ENCODE results near the gene SPATA20.

Gene SPATA20

GRCh38 chr17:50583641-50584040, 36.7 kb downstream of the SPATA20 start:
- no peak for DNase-seq

GRCh38 chr17:50584116-50584515, 37.1 kb downstream of the SPATA20 start:
- no peak for DNase-seq

- DNase-seq, result no peak
These were observed 37.8 kb downstream of the SPATA20 start for GRCh38 chr17:50584749-50585148.

GRCh38 chr17:50585346-50585745, 38.4 kb downstream of the SPATA20 start:
- DNase-seq, result no peak

GRCh38 chr17:50585891-50586290, 38.9 kb downstream of the SPATA20 start:
- DNase-seq, result no peak

DNA sequence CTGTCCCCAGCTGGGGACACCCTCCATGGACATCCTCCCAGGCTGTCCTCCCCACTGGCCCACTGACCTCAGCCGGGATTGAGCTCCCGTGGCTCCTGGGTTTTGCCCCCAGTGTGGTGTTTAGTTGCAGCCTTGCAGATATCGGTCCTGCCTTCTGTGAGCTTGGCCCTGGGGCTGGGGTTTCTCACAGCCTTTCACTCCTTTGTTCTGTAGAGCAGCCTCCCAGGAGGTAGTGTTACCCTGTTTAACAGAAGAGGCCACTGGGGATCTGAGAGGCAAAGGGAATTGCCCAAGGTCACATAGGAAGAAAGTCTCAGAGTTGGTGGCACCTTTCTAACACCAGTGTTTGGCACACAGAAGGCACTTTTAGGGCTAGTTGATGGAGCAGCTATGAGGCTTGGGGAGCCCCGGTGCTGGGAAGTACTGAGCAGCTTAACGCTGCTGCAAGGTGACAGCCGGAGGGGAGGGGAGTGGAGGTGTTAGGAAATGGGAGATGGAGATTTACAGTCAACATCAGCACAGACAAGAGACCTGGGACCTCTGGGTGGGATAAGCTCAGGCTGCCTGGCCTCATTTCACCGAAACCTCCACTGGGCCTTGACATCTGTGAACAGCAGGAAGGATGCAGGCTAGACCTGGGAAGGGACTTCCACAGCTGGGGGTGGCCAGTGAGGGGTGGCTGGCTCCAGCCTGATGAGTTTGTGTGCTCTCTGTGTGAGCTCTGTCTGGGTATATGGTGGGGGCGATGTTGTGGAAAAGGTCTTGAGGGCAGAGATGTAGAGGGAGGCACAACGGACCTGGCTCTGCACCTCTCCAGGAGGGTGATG, 39.7 kb downstream of the SPATA20 start:
- no peak for DNase-seq

- no peak for DNase-seq
These were observed 40.6 kb downstream of the SPATA20 start for GRCh38 chr17:50587571-50587970.

DNA sequence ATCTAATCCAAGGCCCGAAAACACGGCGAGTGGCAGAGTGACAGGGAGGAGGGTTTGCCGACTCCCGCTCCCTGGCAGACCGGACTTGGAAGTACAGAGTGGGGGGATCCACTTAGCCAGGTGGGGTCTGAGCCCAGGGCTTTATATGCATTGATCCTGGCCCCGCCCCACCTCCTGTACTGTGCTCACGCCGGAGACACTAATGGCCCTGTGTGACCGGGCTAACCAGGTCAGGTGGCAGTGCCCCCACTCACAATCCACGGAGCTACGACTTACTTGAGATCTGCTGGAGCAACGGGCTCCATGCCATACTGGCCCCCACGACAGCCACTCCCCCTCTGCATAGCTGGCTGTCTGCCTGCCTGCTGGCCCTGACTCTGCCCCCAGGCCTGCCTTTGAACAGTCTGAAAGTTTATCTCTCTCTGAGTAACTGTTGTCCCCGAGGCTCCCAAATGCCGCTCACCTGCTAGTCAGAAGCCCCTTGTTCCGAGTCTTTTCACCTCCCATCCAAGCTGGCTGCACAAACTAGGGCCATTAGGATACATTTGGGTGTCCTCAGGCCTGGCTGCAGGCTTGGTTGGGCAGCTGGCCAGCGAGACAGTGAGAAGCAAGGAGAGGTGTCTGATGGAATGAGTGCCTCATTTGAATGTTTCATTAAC, 41.5 kb downstream of the SPATA20 start:
- no peak for DNase-seq

DNA sequence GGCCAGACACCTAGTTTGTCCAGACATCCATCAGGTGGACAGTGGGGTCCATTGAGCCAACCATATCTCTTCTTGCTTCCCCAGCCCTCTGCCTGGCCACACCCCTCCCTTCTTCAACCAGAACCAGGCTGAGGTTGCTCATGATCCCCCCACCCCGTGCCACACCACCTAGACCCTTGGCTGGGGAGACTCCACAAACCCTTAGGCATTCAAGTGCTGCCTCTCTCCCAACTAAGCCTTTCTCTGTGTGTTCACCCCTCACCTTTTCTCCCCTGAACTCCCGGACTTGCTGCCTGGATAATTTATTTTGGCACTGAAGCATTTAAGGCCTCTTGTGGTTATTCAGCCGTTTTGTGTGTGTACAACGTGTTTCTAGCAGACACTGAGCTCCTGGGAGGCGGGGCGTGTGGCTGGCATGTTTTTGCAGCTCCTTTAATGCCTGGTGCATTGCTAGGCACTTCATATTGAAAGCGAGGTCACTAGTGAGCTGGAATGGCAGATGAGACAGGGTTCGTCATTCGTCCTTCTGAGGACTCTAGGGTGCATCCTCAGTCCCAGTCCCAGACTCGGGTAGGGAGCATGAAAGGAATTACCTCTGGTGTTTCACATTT, 42.2 kb downstream of the SPATA20 start:
- DNase-seq, result no peak

DNA sequence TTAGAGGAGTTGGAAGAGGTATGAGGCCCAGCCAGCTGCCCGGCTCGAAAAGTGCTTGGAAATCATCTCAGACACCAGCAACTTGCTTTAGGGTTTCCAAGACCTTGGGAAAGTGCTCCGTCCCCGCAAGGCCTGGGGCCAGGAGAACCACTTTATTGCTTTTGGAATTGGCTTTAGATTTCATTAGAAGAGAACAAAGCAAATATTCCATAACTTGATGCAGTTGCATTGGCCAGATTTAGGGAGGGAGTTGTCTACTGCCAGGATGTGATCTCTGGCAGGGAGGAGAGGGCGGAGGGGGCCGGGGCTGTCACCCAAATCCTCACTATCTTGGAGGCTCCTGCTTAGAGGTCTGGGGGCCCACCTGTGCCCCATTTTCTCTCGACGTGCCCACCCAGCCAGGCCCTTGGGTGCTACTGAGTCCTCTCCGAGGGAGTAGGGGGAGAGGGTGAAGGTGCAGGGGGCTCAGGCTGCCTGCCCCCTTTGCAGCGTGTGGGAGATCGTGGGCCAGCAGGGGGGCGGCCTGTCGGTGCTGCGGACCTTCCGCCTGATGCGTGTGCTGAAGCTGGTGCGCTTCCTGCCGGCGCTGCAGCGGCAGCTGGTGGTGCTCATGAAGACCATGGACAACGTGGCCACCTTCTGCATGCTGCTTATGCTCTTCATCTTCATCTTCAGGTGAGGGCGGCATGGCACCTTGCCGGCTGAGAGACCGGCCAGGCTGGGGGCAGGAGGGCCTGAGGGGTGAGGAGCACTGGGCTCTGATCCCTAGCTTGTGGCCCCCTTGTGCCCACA, 44.2 kb downstream of the SPATA20 start:
- peak; percentile 66 for DNase-seq

DNA sequence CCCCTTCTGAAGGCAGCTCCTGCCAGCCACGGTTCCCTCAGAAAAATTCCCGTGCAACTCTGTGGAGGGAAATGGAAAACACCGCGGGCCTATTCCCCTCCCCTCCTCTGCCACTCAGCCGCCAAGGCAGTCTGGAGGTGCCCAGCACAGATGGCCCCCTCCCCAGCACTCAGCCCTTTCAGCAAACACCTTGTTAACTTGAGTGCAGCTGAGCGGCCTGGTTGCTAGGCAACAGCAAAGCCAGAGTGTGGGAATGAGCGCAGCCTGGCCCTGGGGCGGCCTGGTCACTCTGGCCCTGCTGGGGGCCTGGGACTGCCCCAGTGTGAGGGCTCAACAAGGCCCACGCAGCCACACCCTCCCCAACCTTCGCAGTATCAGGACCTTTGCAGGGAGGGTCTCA, 46.3 kb downstream of the SPATA20 start:
- no peak for DNase-seq

DNA sequence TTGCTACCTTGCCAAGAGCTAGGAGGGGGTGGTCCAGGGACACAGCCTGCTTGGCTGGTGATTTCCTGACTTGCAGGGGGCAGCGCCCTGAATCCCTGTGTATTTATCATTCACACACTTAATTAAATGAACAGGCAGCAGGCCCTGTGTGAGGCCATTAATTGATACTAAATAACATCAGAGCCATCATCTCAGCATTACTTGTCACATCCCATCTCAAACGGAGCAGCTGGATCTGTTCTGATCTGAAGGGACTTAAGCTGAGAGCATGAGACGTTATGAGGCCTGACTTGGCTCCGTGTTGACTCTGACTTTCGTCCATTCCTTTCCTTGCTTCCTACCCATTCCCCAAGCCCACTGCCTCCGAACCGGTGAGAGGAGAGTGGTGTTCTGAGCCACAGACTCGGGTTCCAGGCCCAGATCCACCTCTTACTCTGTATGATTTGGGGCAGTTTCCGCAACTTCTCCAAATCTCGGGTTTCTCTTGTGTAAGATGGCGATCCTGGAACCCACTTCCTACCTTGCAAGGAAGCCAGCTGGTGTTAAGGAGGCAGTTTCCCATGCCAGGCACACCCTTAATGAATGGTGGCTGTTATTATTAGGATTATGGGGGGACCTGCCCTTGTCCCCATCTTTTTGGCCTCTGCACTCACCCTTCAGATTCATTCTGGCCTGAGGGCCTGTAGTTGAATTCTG, 47.3 kb downstream of the SPATA20 start:
- no peak for DNase-seq

GRCh38 chr17:50594892-50595291, 47.9 kb downstream of the SPATA20 start:
- no peak for DNase-seq

GRCh38 chr17:50596191-50597037, 49.4 kb downstream of the SPATA20 start:
- DNase-seq, result no peak

GRCh38 chr17:50598487-50598886, 51.5 kb downstream of the SPATA20 start:
- DNase-seq, result no peak

- no peak for DNase-seq
These were observed 52.6 kb downstream of the SPATA20 start for GRCh38 chr17:50599606-50600005.

DNA sequence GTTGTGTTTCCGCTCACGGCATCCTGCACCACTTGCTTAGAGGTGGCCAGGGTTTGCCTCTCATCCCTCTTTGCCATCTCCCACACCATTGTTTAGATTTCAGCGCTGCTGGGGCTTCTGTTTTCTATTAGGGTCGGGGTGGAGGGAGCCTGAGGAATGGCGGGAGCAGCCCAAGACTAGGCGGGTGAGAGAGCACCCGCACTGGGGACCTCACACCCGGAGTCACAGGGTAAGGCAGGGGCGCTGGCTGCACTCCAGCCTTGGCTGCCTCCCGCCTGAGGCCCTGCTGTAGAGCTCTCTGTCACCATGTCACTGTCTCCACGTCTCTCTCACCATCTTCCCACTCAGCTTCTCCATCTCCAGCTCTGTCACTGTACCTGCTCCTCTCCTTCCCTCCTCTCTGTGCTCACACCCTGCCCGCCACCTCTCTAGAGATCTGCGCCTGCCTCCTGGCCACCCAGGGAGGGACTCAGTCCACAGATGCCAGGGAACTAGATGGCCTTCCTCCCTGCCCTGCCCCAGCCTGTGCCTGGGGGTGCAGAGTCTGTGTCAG, 54.9 kb downstream of the SPATA20 start:
- DNase-seq, result no peak

GRCh38 chr17:50602836-50603235, 55.9 kb downstream of the SPATA20 start:
- DNase-seq, result no peak

DNA sequence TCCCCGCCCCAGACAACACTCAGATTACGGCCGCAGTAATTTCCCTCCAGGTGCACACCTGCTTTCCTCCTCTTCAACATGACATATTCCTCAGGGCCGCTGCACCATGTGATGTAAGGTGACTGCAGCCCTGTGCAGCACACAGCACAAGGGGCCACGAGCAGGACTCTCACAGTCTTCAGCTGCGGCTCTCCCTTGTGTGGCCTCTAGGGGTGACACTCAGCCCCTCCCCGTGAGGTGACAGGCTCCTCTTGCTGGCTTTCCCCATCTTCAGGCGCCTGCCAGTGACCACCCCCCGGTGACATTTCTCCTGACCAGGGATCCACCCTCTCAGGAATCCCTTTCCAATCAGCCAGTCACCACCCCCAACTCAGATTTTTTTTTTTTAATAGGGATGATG, 56.4 kb downstream of the SPATA20 start:
- DNase-seq, result no peak

DNA sequence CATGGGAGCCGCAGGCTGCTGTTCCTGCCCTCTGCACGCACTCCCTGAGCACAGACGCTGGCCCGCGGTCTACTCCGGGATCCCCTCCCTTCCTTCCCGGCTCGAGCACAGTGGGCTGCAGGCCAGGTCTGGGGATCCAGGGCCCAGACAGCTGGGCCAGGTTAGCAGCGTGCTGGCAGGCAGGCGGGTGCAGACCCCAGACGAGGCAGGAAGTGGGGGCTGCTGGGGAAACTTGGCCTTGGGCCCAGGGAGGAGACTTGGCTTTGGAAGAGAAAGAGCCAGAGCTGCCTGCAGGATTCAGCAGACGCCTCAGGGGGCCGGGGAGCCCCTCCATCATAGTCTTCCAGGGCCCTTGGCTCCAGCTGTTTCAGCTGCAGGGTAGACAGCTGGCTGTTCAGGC, 57.5 kb downstream of the SPATA20 start:
- peak; percentile 97 for DNase-seq

DNA sequence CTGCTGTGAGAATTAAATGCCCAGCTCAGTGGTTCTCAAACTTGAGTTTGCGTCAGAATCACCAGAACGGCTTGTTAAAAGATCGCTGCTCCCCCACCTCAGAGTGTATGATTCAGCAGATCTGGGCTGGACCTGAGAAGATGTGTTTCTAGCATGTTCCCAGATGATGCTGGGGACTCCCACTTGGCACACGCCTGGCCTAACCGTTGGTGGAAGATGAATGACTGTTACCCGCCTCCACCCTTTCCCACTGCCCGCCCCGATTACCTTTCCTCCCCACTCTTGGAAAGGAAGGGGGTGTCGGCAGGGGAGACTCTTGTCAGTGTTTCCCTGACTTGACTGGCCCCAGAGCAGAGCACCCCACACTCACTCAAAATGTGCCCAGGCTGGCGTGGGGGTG, 58.5 kb downstream of the SPATA20 start:
- no peak for DNase-seq
